ENCODE measurements around the gene RPL28.

DNA sequence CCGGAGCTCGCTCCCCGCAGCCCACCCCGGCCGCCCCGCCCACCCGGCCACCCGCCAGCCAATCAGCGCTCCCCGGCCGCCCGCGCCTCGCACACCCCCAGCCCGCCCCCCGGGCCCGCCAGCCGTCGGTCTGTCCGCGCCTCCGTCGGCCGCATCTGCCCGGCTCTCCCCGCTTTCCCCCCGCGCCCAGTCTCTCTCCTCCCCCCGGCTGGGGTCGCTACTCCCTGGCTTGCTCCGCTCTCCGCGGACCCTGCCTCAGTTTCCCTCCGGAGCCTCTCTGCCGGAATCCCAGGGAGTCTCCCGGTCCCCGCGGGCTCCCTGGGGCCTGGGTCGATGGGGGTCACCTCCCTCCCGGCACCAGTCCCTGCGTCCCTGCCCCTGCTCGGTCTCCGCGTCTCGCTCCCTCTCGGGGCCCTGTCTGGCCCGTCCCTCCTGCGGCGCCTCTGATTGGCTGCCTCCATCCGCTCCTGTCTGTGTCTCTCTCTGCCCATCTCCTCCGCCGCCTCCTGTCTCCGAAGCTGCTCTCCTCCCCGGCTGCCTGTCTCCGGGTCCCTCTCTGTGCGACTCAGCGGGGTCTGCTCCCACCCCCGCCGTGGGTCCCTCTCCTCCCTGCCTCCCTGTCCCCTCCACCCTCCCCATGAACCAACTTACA is 16.0 kb upstream of the RPL28 start:
- TF ChIP-seq POLR2A (IDR thresholded peaks at IDR 0.05) (no peak), EP300 (IDR thresholded peaks at IDR 0.05) (no peak)
- TF ChIP-seq, protein P1, sequence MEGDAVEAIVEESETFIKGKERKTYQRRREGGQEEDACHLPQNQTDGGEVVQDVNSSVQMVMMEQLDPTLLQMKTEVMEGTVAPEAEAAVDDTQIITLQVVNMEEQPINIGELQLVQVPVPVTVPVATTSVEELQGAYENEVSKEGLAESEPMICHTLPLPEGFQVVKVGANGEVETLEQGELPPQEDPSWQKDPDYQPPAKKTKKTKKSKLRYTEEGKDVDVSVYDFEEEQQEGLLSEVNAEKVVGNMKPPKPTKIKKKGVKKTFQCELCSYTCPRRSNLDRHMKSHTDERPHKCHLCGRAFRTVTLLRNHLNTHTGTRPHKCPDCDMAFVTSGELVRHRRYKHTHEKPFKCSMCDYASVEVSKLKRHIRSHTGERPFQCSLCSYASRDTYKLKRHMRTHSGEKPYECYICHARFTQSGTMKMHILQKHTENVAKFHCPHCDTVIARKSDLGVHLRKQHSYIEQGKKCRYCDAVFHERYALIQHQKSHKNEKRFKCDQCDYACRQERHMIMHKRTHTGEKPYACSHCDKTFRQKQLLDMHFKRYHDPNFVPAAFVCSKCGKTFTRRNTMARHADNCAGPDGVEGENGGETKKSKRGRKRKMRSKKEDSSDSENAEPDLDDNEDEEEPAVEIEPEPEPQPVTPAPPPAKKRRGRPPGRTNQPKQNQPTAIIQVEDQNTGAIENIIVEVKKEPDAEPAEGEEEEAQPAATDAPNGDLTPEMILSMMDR (IDR thresholded peaks at IDR 0.05) = no peak

All from ovary (tissue), 3 donors.